A549 (cell line): ENCODE results near the gene AMOTL1.

Source experiments
- CBX2 ChIP-seq: fragments of 200-600 bp; sonication (generic); IDR thresholded peaks from 2 replicates; pipeline ENCODE4 v1.6.1; 2016; ENCODE audit warnings: low read depth, mild to moderate bottlenecking, borderline replicate concordance
- CTCF ChIP-seq: fragments of >200 bp; sonication (Bioruptor Twin); formaldehyde crosslinking; IDR thresholded peaks from 3 replicates; pipeline ENCODE4 v1.5.1; 2016
- ELK1 ChIP-seq: fragments of 150-350 bp; IDR thresholded peaks from 2 replicates; pipeline ENCODE4 v1.6.1; 2014; ENCODE audit warnings: low read depth, mild to moderate bottlenecking, low read length

- TF ChIP-seq CBX2 (no peak), CTCF (no peak), ELK1 (no peak)
These were observed 36.7 kb downstream of the AMOTL1 start for GRCh38 chr11:94804874-94805273.
